WERI-Rb-1 (cell line): ENCODE data around the gene ARHGAP23.

Experiments used
- DNase-seq: peaks from one replicate; pipeline ENCODE4 v3.0.0-alpha.2; 2020
- H3K27ac ChIP-seq: fragments of 250-450 bp; sonication (Bioruptor Pico); 2 replicates; pipeline ENCODE4 v1.5.1; 2020; ENCODE audit warnings: mild to moderate bottlenecking, moderate library complexity
- H3K27me3 ChIP-seq: fragments of 250-450 bp; sonication (Bioruptor Pico); 2 replicates; pipeline ENCODE4 v1.5.1; 2021; ENCODE audit warnings: mild to moderate bottlenecking, low read depth, moderate library complexity; ENCODE audit not compliant: insufficient read depth, severe bottlenecking
- H3K36me3 ChIP-seq: fragments of 250-450 bp; sonication (Bioruptor Pico); 2 replicates; pipeline ENCODE4 v1.5.1; 2020; ENCODE audit warnings: mild to moderate bottlenecking, moderate library complexity
- H3K4me3 ChIP-seq: 2 replicates; pipeline ENCODE4 v1.5.1; 2011; ENCODE audit warnings: low read depth, mild to moderate bottlenecking, control low read depth, low read length
- H3K9me3 ChIP-seq: fragments of 250-450 bp; sonication (Bioruptor Pico); 2 replicates; pipeline ENCODE4 v1.5.1; 2021; ENCODE audit warnings: mild to moderate bottlenecking, moderate library complexity; ENCODE audit not compliant: severe bottlenecking
- TF ChIP-seq, protein P1 (sequence below): IDR thresholded peaks from 2 replicates; pipeline ENCODE4 v1.5.1; 2011; ENCODE audit warnings: low read depth, mild to moderate bottlenecking, control low read depth, inconsistent platforms, low read length

The ARHGAP23 gene

GRCh38 chr17:38452719-38453118 lies 24.5 kb downstream of the ARHGAP23 start:
- no peak overlapping the region for H3K4me3 ChIP-seq
- DNase-seq, result no peak
- H3K9me3 ChIP-seq, result no peaks in the 10 kb centered on the region
- H3K36me3 ChIP-seq, result no peaks in the 10 kb centered on the region
- H3K27ac ChIP-seq, result peak overlapping the region; percentile 91
- TF ChIP-seq, protein P1, sequence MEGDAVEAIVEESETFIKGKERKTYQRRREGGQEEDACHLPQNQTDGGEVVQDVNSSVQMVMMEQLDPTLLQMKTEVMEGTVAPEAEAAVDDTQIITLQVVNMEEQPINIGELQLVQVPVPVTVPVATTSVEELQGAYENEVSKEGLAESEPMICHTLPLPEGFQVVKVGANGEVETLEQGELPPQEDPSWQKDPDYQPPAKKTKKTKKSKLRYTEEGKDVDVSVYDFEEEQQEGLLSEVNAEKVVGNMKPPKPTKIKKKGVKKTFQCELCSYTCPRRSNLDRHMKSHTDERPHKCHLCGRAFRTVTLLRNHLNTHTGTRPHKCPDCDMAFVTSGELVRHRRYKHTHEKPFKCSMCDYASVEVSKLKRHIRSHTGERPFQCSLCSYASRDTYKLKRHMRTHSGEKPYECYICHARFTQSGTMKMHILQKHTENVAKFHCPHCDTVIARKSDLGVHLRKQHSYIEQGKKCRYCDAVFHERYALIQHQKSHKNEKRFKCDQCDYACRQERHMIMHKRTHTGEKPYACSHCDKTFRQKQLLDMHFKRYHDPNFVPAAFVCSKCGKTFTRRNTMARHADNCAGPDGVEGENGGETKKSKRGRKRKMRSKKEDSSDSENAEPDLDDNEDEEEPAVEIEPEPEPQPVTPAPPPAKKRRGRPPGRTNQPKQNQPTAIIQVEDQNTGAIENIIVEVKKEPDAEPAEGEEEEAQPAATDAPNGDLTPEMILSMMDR, result no peak
- H3K27me3 ChIP-seq, result no peaks in the 10 kb centered on the region

DNA sequence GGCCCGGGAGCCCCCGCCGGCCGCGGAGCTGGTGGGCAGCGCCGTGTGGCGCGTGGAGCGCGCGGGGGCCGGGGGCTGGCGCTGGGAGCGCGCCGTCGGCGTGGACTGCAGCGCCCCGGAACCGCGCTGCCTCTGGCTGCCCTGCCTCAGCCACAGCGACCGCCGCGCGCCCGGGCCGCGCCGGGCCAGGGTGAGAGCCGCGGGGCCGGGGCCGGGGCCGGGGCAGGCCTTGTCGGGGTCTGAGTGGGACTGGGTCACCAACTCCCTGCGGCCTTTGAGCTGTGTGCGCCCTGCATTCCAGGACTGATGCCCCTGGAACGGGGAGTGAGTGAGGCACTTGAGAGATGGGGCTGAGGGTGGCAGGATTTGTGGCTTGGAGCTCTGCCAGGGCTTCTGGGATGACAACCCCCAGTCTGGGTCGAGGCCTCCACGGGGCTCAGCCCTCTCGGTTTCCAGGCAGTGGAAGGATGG lies 25.7 kb downstream of the ARHGAP23 start:
- H3K27ac ChIP-seq, result peak overlapping the region; percentile 97
- H3K4me3 ChIP-seq, result no peak overlapping the region
- no peaks in the 10 kb centered on the region for H3K36me3 ChIP-seq
- H3K27me3 ChIP-seq, result no peaks in the 10 kb centered on the region
- no peak for DNase-seq
- TF ChIP-seq, protein P1, result no peak
- no peaks in the 10 kb centered on the region for H3K9me3 ChIP-seq

DNA sequence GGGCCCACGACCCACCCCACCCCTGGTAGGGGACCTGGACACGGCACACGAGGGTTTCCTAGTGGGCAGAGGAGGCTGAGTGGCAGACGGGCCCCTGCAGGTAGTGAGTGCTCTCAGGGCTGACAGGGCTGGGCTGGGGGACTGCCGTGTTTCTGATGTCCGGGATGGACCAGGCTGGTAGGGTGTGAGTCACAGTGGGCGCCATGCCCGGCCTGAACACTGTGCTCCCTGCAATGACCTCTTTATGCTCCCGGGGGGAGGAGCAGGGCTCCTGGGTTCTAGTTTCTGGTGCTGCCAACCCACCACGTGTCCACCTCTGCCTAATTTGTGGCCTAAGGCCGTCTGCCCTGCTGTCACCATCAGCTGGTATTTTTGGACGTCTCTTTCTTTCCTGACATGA lies 26.3 kb downstream of the ARHGAP23 start:
- DNase-seq, result no peak
- H3K27me3 ChIP-seq, result no peaks in the 10 kb centered on the region
- H3K9me3 ChIP-seq, result no peaks in the 10 kb centered on the region
- peak overlapping the region; percentile 97 for H3K27ac ChIP-seq
- TF ChIP-seq, protein P1, result no peak
- H3K4me3 ChIP-seq, result no peak overlapping the region
- no peaks in the 10 kb centered on the region for H3K36me3 ChIP-seq

- TF ChIP-seq, protein P1, result no peak
- no peaks in the 10 kb centered on the region for H3K9me3 ChIP-seq
- peak overlapping the region; percentile 97 for H3K27ac ChIP-seq
- H3K4me3 ChIP-seq, result peak overlapping the region; percentile 14
- DNase-seq, result peak; percentile 93
- H3K36me3 ChIP-seq, result no peaks in the 10 kb centered on the region
- H3K27me3 ChIP-seq, result no peaks in the 10 kb centered on the region
Measured at GRCh38 chr17:38455288-38455915, 27.1 kb downstream of the ARHGAP23 start.

- Histone ChIP-seq H3K9me3 (no peaks in the 10 kb centered on the region), H3K36me3 (no peaks in the 10 kb centered on the region), H3K27me3 (no peaks in the 10 kb centered on the region), H3K27ac (peak overlapping the region; percentile 97), H3K4me3 (peak overlapping the region; percentile 14)
- TF ChIP-seq, protein P1, result 0 out of 2 replicates have a peak, but pooled peaks have one; percentile 7
- DNase-seq, result peak; percentile 88
Measured at GRCh38 chr17:38456031-38456815, 28.0 kb downstream of the ARHGAP23 start.
